BLaER1 treated with 17β-estradiol and CSF1 and Interleukin-3, amounts not matched to agents 10 nM and 100 nM (cell line): Measurements from ENCODE around the gene LCN1.
A peak's percentile ranks its signal among the peaks of the same experiment; 100 is the strongest.

Experiments used
- H3K27ac ChIP-seq, 11 experiments: shearing (Covaris generic); formaldehyde crosslinking; 2 replicates each; pipeline ENCODE4 v1.8.1; 2022
- H3K27me3 ChIP-seq, 11 experiments: shearing (Covaris generic); formaldehyde crosslinking; 2 replicates each; pipeline ENCODE4 v1.8.1; 2022
- H3K36me3 ChIP-seq, 11 experiments: shearing (Covaris generic); formaldehyde crosslinking; 2 replicates each; pipeline ENCODE4 v1.8.1; 2022
- H3K4me1 ChIP-seq, 10 experiments: shearing (Covaris generic); formaldehyde crosslinking; 2 replicates each; pipeline ENCODE4 v1.8.1; 2022
- H3K4me2 ChIP-seq, 11 experiments: shearing (Covaris generic); formaldehyde crosslinking; 2 replicates each; pipeline ENCODE4 v1.8.1; 2022
- H3K4me3 ChIP-seq, 10 experiments: shearing (Covaris generic); formaldehyde crosslinking; 2 replicates each; pipeline ENCODE4 v1.8.1; 2022
- H3K9ac ChIP-seq, 11 experiments: shearing (Covaris generic); formaldehyde crosslinking; 2 replicates each; pipeline ENCODE4 v1.8.1; 2022
- H3K9me3 ChIP-seq, 11 experiments: shearing (Covaris generic); formaldehyde crosslinking; replicated peaks in 1 of 11; 2 replicates each; pipeline ENCODE4 v1.8.1; 2022
- H4K20me1 ChIP-seq, 11 experiments: shearing (Covaris generic); formaldehyde crosslinking; 2 replicates each; pipeline ENCODE4 v1.8.1; 2022
- Cebpa-rat ChIP-seq, 11 experiments: shearing (Covaris generic); IDR thresholded peaks; 2 replicates each; pipeline ENCODE4 v1.8.1; 2022

LCN1 gene

GRCh38 chr9:135514342-135515082, 6.7 kb upstream of the LCN1 start:
- no peak overlapping the region for H3K9ac ChIP-seq
- peaks cover 9 to 37% (median 18%) of the 10 kb centered on the region in 10 experiments; a peak in 19 of 20 replicates for H3K4me1 ChIP-seq
- H3K4me2 ChIP-seq = no peak overlapping the region
- H3K27me3 ChIP-seq = 0 out of 22 replicates have a peak, but pooled peaks cover 0 to 6% (median 0%) of the 10 kb centered on the region in 11 experiments
- TF ChIP-seq Cebpa-rat (IDR thresholded peaks at IDR 0.05) = no peak
- H3K9me3 ChIP-seq = peaks cover under 1 to 6% (median 5%) of the 10 kb centered on the region in 11 experiments; a peak in 19 of 22 replicates
- H4K20me1 ChIP-seq = 0 out of 22 replicates have a peak, but pooled peaks cover 0 to 7% (median 0%) of the 10 kb centered on the region in 11 experiments
- no peaks in the 10 kb centered on the region for H3K36me3 ChIP-seq
- H3K4me3 ChIP-seq = no peak overlapping the region
- no peak overlapping the region for H3K27ac ChIP-seq

- no peak for TF ChIP-seq Cebpa-rat (IDR thresholded peaks at IDR 0.05)
Measured at GRCh38 chr9:135515083-135515951, 5.9 kb upstream of the LCN1 start.

GRCh38 chr9:135516132-135516860, 4.9 kb upstream of the LCN1 start:
- no peak overlapping the region for H3K4me3 ChIP-seq
- no peak for TF ChIP-seq Cebpa-rat (IDR thresholded peaks at IDR 0.05)
- H4K20me1 ChIP-seq = 0 out of 22 replicates have a peak, but pooled peaks cover 0 to 7% (median 0%) of the 10 kb centered on the region in 11 experiments
- peaks cover 3 to 27% (median 17%) of the 10 kb centered on the region in 10 experiments; a peak in 19 of 20 replicates for H3K4me1 ChIP-seq
- no peak overlapping the region for H3K27ac ChIP-seq
- H3K9ac ChIP-seq = no peak overlapping the region
- peak overlapping the region in 5 of 11 experiments; percentile 9 to 31 (median 13); a peak in 5 of 22 replicates for H3K4me2 ChIP-seq
- H3K27me3 ChIP-seq = 0 out of 22 replicates have a peak, but pooled peaks cover 0 to 6% (median 0%) of the 10 kb centered on the region in 11 experiments
- H3K36me3 ChIP-seq = no peaks in the 10 kb centered on the region
- H3K9me3 ChIP-seq = no peaks in the 10 kb centered on the region

More at GRCh38 chr9:135515083-135515951, 5.9 kb upstream of the LCN1 start:
- Histone ChIP-seq H3K4me2 (peak overlapping the region in 3 of 11 experiments; percentile 10 to 31 (median 13); a peak in 3 of 22 replicates), H4K20me1 (0 out of 22 replicates have a peak, but pooled peaks cover 0 to 7% (median 0%) of the 10 kb centered on the region in 11 experiments), H3K36me3 (no peaks in the 10 kb centered on the region), H3K4me1 (peaks cover 9 to 36% (median 18%) of the 10 kb centered on the region in 10 experiments; a peak in 19 of 20 replicates), H3K4me3 (no peak overlapping the region), H3K27ac (no peak overlapping the region), H3K27me3 (0 out of 22 replicates have a peak, but pooled peaks cover 0 to 6% (median 0%) of the 10 kb centered on the region in 11 experiments), H3K9ac (no peak overlapping the region), H3K9me3 (no peaks in the 10 kb centered on the region)

GRCh38 chr9:135517407-135517822, 3.8 kb upstream of the LCN1 start:
- H3K27me3 ChIP-seq = 0 out of 22 replicates have a peak, but pooled peaks cover 0 to 6% (median 0%) of the 10 kb centered on the region in 11 experiments

GRCh38 chr9:135519179-135519971, 1.9 kb upstream of the LCN1 start:
- H3K4me2 ChIP-seq = no peak overlapping the region
- peaks cover 0 to 7% (median 0%) of the 10 kb centered on the region in 11 experiments; a peak in 2 of 22 replicates for H4K20me1 ChIP-seq
- 0 out of 22 replicates have a peak, but pooled peaks cover 0 to 6% (median 0%) of the 10 kb centered on the region in 11 experiments for H3K27me3 ChIP-seq
- no peak overlapping the region for H3K27ac ChIP-seq
- H3K4me1 ChIP-seq = peaks cover 0 to 31% (median 19%) of the 10 kb centered on the region in 10 experiments; a peak in 17 of 20 replicates
- no peak for TF ChIP-seq Cebpa-rat (IDR thresholded peaks at IDR 0.05)
- no peaks in the 10 kb centered on the region for H3K36me3 ChIP-seq
- no peak overlapping the region for H3K4me3 ChIP-seq
- no peaks in the 10 kb centered on the region for H3K9me3 ChIP-seq
- no peak overlapping the region for H3K9ac ChIP-seq

More at GRCh38 chr9:135517407-135517822, 3.8 kb upstream of the LCN1 start:
- Histone ChIP-seq H3K27ac (no peak overlapping the region), H3K4me2 (no peak overlapping the region), H3K4me3 (no peak overlapping the region), H3K9ac (no peak overlapping the region), H3K9me3 (no peaks in the 10 kb centered on the region), H4K20me1 (peaks cover 0 to 7% (median 0%) of the 10 kb centered on the region in 11 experiments; a peak in 1 of 22 replicates), H3K36me3 (no peaks in the 10 kb centered on the region), H3K4me1 (peaks cover 4 to 21% (median 15%) of the 10 kb centered on the region in 10 experiments)
- TF ChIP-seq Cebpa-rat (IDR thresholded peaks at IDR 0.05) = no peak

- peak overlapping the region in 1 of 11 experiments; percentile 63; a peak in 1 of 22 replicates for H3K4me2 ChIP-seq
- H3K9me3 ChIP-seq = no peaks in the 10 kb centered on the region
- H4K20me1 ChIP-seq = peaks cover 0 to 6% (median 0%) of the 10 kb centered on the region in 11 experiments; a peak in 2 of 22 replicates
- H3K9ac ChIP-seq = no peak overlapping the region
- peaks cover 0 to 24% (median 15%) of the 10 kb centered on the region in 10 experiments; a peak in 17 of 20 replicates for H3K4me1 ChIP-seq
- no peak for TF ChIP-seq Cebpa-rat (IDR thresholded peaks at IDR 0.05)
- no peak overlapping the region for H3K4me3 ChIP-seq
- 0 out of 22 replicates have a peak, but pooled peaks cover 0 to 6% (median 0%) of the 10 kb centered on the region in 11 experiments for H3K27me3 ChIP-seq
- H3K36me3 ChIP-seq = no peaks in the 10 kb centered on the region
- no peak overlapping the region for H3K27ac ChIP-seq
Measured at GRCh38 chr9:135521608-135522095, 412 bp downstream of the LCN1 start.

GRCh38 chr9:135522137-135522877, 1.1 kb downstream of the LCN1 start:
- peak overlapping the region; percentile 9 to 79 (median 63); a peak in 19 of 22 replicates for H3K4me2 ChIP-seq
- peaks cover 0 to 4% (median 0%) of the 10 kb centered on the region in 11 experiments; a peak in 5 of 22 replicates for H3K9me3 ChIP-seq
- H3K36me3 ChIP-seq = no peaks in the 10 kb centered on the region

More at GRCh38 chr9:135522137-135522877, 1.1 kb downstream of the LCN1 start:
- no peak overlapping the region for H3K27ac ChIP-seq
- peaks cover 0 to 6% (median 0%) of the 10 kb centered on the region in 11 experiments; a peak in 2 of 22 replicates for H4K20me1 ChIP-seq
- H3K27me3 ChIP-seq = 0 out of 22 replicates have a peak, but pooled peaks cover 0 to 6% (median 0%) of the 10 kb centered on the region in 11 experiments
- no peak overlapping the region for H3K4me3 ChIP-seq
- H3K9ac ChIP-seq = 0 out of 22 replicates have a peak overlapping the region, but pooled peaks of 1 of the 11 experiments have one; percentile 4
- no peak for TF ChIP-seq Cebpa-rat (IDR thresholded peaks at IDR 0.05)
- H3K4me1 ChIP-seq = peaks cover 0 to 24% (median 15%) of the 10 kb centered on the region in 10 experiments; a peak in 17 of 20 replicates
